ENCODE results near the gene CCDC69.
A peak's percentile ranks its signal among the peaks of the same experiment; 100 is the strongest.
"Not testable (repeated sequence)": the region's sequence is repeated elsewhere in the genome, so short reads cannot be mapped to it uniquely, and the experiment has no call there.

Gene CCDC69, protein sequence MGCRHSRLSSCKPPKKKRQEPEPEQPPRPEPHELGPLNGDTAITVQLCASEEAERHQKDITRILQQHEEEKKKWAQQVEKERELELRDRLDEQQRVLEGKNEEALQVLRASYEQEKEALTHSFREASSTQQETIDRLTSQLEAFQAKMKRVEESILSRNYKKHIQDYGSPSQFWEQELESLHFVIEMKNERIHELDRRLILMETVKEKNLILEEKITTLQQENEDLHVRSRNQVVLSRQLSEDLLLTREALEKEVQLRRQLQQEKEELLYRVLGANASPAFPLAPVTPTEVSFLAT

GRCh38 chr5:151223447-151224264 is at the start of gene CCDC69:
Gene CCDC69 (minus strand): TSS chr5:151224092. CDS start chr5:151223970, 122 bp downstream.
- peak; percentile 28 for DNase-seq (ENCODE audit: low read depth)

DNA sequence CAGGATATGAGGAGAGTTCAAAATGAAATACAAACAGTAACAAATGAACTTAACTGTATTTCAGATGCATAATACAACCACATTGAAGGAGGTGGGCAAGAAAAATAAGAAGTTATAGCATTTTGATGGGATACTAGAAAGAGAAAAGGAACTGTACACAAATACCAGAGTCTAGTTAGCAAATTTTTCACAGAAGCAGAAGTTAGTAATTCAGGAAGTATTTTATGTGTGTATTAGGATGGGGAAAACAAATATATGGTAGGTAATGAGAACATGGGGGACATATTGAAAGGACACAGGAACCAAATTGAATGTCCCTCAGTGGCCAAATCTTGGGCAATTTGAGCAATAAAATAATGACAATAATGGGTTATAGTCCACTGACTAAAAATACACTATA is 47.4 kb upstream of the CCDC69 start:
- no peak for DNase-seq (ENCODE audit: low read depth)

- DNase-seq (ENCODE audit: low read depth): no peak
Measured at GRCh38 chr5:151270599-151270998, 46.7 kb upstream of the CCDC69 start.

GRCh38 chr5:151267491-151268260 is 43.8 kb upstream of the CCDC69 start:
- no peak for DNase-seq (ENCODE audit: low read depth)

GRCh38 chr5:151264113-151264512 is 40.2 kb upstream of the CCDC69 start:
- no peak for DNase-seq (ENCODE audit: low read depth)

DNA sequence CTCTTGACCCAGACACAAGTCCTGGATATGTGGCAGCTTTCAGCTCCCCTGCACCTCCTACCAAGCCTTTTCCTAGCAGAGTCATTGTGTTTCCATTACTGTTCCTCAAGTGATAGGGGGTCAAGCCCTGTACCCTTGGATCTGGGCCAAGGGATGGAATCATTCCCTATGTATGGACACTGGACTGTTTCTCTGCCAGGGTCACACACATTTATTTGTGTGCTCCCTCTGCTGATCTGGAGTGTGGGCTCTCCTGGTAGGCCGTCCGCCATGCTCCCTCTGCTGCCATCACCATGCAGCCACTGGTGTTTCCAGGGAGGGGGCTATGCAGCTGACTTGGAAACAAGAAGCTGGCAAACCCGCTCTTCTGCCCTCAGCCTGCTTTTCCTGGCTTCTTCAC is 38.6 kb upstream of the CCDC69 start:
- no peak for DNase-seq (ENCODE audit: low read depth)

GRCh38 chr5:151259931-151260330 is 36.0 kb upstream of the CCDC69 start:
- DNase-seq (ENCODE audit: low read depth): no peak

- no peak for DNase-seq (ENCODE audit: low read depth)
Measured at GRCh38 chr5:151258816-151259215, 34.9 kb upstream of the CCDC69 start.

DNA sequence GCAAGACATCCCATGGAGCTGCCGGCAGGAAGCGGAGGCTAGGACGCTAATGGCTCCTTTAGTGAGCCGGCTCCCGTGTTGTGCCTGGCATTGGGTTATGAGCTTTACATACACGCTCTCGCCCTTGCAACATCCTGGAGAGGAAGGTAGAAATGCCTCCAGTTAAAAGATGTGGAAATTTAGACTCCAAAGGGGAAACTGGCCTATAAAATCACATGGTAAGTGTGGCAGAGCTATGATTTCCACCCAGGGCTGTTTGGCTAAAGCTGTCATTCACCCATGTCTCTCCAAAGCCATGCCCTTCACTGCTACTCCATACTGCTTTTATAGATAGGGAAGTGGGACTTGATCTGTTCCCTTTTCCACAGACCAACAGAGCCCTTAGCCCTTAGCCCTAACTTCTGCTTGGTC is 34.3 kb upstream of the CCDC69 start:
- DNase-seq (ENCODE audit: low read depth): no peak

GRCh38 chr5:151257731-151258181 is 33.9 kb upstream of the CCDC69 start:
- DNase-seq (ENCODE audit: low read depth): no peak

DNA sequence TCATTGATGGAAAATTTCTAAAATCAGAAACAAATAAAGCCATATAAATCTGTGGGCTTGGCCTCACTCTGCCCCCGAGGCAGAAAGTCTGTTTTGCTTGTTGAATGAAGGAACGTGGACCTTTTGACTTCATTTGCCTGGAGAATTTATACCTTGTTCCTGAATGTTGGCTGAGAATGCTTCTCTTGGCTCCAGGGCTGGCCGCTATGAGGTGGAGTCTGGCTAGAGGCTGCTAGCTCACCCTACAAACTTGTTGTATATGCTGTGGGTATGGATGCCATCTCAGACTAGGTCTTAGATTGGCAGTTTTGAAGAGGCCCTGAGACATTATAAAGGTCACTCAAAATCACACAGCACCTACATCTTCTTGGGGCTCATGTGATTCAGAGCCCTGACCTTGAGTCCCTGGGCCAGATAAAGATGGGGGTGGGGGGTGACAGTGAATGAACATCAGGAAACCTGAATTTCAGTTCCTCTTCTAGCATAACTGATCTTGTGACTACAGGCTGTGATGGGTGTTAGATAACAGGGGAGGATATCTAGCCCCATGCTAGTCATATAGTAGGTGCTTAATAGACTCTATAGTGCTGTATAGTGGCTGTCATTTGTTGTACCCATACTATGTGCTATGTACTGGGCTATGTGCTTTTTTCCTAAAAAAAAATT is 31.9 kb upstream of the CCDC69 start:
- DNase-seq (ENCODE audit: low read depth): no peak

GRCh38 chr5:151254990-151255389 is 31.1 kb upstream of the CCDC69 start:
- not testable (repeated sequence) for DNase-seq (ENCODE audit: low read depth)

GRCh38 chr5:151254556-151254955 is 30.7 kb upstream of the CCDC69 start:
- no peak for DNase-seq (ENCODE audit: low read depth)

DNA sequence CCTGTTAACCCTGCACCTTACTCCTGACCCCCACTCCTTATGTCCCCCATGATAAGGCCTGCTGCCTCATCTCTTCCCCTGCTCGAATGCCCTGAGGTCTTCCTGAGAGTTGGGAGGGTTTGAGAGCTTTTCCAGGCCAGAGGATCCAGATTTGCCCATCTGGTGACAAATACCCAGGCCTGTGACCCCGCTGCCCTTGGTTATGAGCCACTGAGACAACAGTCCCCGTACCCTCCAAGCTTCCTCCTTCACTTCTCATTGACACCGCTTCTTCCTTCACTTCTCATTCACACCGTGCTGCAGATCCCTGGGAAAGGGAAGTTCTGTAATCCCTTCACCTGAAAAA is 29.7 kb upstream of the CCDC69 start:
- no peak for DNase-seq (ENCODE audit: low read depth)

- DNase-seq (ENCODE audit: low read depth): peak; percentile 98
Measured at GRCh38 chr5:151252762-151253604, 29.1 kb upstream of the CCDC69 start, which contains the start of gene GM2A. Gene GM2A (plus strand): TSS chr5:151253185. CDS start chr5:151253217, 32 bp downstream.

DNA sequence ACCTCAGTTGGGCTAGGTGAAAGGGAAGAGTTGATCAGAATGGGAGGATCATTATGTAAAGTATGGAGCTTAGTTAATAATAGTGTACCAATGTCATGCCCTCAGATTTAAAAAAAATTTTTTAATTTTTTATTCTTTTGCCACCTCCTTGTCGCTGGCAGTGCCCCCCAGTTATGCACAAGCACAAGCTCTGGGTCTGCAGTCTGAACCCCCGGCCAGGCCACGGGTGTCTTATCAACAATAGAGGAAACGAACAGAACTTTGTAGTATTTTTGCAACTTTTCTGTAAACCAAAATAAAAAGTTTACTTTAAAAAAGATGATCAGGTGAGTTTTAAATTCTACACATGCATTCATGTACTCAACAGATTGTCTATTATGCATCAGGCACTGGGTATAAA is 27.7 kb upstream of the CCDC69 start:
- no peak for DNase-seq (ENCODE audit: low read depth)

- DNase-seq (ENCODE audit: low read depth): no peak
Measured at GRCh38 chr5:151251001-151251551, 27.2 kb upstream of the CCDC69 start.

- no peak for DNase-seq (ENCODE audit: low read depth)
Measured at GRCh38 chr5:151250346-151251000, 26.6 kb upstream of the CCDC69 start.

DNA sequence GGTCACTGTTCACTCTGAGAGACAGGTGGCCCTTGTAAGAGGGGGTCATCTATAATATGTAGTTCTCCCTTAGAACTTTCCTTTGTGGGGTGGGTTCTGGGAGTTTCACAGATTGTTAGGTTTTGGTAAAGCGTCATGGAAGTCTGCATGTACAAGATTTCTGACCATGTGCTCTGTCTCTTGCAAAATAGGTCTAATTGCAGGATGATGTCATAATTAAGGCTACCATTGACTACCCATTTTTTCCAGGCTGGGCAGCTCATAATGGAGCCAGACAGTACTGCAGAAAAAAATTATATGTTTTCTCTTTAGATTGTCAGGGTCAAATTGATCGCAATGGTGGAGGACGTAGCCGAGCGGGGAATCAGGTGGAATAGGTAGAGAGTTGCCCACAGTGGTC is 25.4 kb upstream of the CCDC69 start:
- no peak for DNase-seq (ENCODE audit: low read depth)

DNA sequence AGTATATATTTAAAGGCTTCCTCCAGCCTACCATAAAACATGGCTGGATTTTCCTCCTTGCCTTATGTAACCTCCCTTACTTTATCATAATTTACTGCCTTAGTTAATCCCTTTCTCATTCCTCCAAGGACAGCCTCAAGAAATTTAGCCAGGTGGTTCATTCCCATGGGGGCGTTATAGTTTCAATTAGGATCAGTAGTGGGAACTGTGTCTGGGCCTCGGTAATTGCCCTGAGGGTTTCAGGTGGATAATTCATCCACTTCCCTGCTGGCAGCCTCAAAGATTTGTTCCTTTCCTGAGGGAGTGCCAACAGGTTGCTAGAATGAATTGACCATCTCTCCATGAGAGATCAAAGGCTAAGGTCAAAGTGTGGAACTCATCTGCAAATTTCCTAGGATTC is 24.8 kb upstream of the CCDC69 start:
- DNase-seq (ENCODE audit: low read depth): no peak

Measured in stimulated activated CD4-positive, alpha-beta T cell treated with anti-CD3 and anti-CD28 coated beads, Interleukin-2, amount 100 ng/mL, for 4 hours (primary cell).